ENCODE data around the gene TLE5.
"Not testable (repeated sequence)": the region's sequence is repeated elsewhere in the genome, so short reads cannot be mapped to it uniquely, and the experiment has no call there.

TLE5 gene

GRCh38 chr19:3096267-3096901 lies 34.1 kb upstream of the TLE5 start:
- no peak for DNase-seq

- DNase-seq = peak; percentile 66 to 82
Observed at GRCh38 chr19:3095441-3096191, 33.3 kb upstream of the TLE5 start.

- DNase-seq = peak; percentile 27 to 39
Observed at GRCh38 chr19:3094601-3095440, 32.5 kb upstream of the TLE5 start.

- DNase-seq = not testable (repeated sequence)
Observed at GRCh38 chr19:3089299-3089855, 27.1 kb upstream of the TLE5 start.

- no peak for DNase-seq
Observed at GRCh38 chr19:3087769-3088168, 25.5 kb upstream of the TLE5 start.

- no peak for DNase-seq
Observed at GRCh38 chr19:3084943-3085342, 22.6 kb upstream of the TLE5 start.

- no peak for DNase-seq
Observed at GRCh38 chr19:3083964-3084363, 21.7 kb upstream of the TLE5 start.

GRCh38 chr19:3082331-3082730 lies 20.0 kb upstream of the TLE5 start:
- no peak for DNase-seq

GRCh38 chr19:3080286-3080685 lies 18.0 kb upstream of the TLE5 start:
- DNase-seq = no peak

GRCh38 chr19:3079578-3079977 lies 17.3 kb upstream of the TLE5 start:
- DNase-seq = no peak

GRCh38 chr19:3075605-3076431 lies 13.5 kb upstream of the TLE5 start:
- DNase-seq = peak; percentile 74 to 77

GRCh38 chr19:3073931-3074595 lies 11.8 kb upstream of the TLE5 start:
- no peak for DNase-seq

GRCh38 chr19:3073159-3073563 lies 10.9 kb upstream of the TLE5 start:
- no peak for DNase-seq

GRCh38 chr19:3071768-3072167 lies 9.5 kb upstream of the TLE5 start:
- DNase-seq = no peak

GRCh38 chr19:3068071-3068470 lies 5.8 kb upstream of the TLE5 start:
- DNase-seq = no peak

- no peak for DNase-seq
Observed at GRCh38 chr19:3067563-3067962, 5.3 kb upstream of the TLE5 start.

- no peak for DNase-seq
Observed at GRCh38 chr19:3066482-3067049, 4.3 kb upstream of the TLE5 start.

- peak in 1 of 2 donors; percentile 65 for DNase-seq
Observed at GRCh38 chr19:3065675-3066357, 3.5 kb upstream of the TLE5 start.

GRCh38 chr19:3064011-3064330 lies 1.7 kb upstream of the TLE5 start:
- no peak for DNase-seq

- DNase-seq = peak; percentile 84
Observed at GRCh38 chr19:3061182-3062161, 823 bp downstream of the TLE5 start.

All from CD4-positive, alpha-beta T cell treated with Interleukin-1 beta for 1 hour (primary cell).